Osteocyte (in vitro differentiated cells): Measurements from ENCODE around the gene RAVER2. TPM values are rescaled to one million over a fixed set of nuclear protein-coding genes. Genes with fewer than 3 reads are reported as not detected.
A peak's percentile ranks its signal among the peaks of the same experiment; 100 is the strongest.
"Not testable (repeated sequence)": the region's sequence is repeated elsewhere in the genome, so short reads cannot be mapped to it uniquely, and the experiment has no call there.

Experiments
- DNase-seq: peaks from one replicate; pipeline ENCODE4 v3.0.0; 2021; ENCODE audit warnings: mixed read lengths; ENCODE audit not compliant: unreplicated experiment; ENCODE audit errors: extremely low spot score
- H3K27ac Mint-ChIP-seq: one replicate; pipeline ENCODE4 v1.8.0; 2021; ENCODE audit warnings: mild to moderate bottlenecking, mixed read lengths; ENCODE audit not compliant: unreplicated experiment
- H3K27me3 Mint-ChIP-seq: one replicate; pipeline ENCODE4 v1.8.0; 2021; ENCODE audit warnings: mixed read lengths; ENCODE audit not compliant: unreplicated experiment
- H3K36me3 Mint-ChIP-seq: one replicate; pipeline ENCODE4 v1.8.0; 2021; ENCODE audit warnings: mixed read lengths; ENCODE audit not compliant: unreplicated experiment
- H3K4me1 Mint-ChIP-seq: one replicate; pipeline ENCODE4 v1.8.0; 2021; ENCODE audit warnings: mixed read lengths; ENCODE audit not compliant: unreplicated experiment
- H3K4me3 Mint-ChIP-seq: one replicate; pipeline ENCODE4 v1.8.0; 2021; ENCODE audit warnings: mild to moderate bottlenecking, moderate library complexity, mixed read lengths; ENCODE audit not compliant: unreplicated experiment
- H3K9me3 Mint-ChIP-seq: one replicate; pipeline ENCODE4 v1.8.0; 2021; ENCODE audit warnings: mixed read lengths; ENCODE audit not compliant: unreplicated experiment
- CTCF ChIP-seq: fragments of 200-600 bp; sonication (generic); IDR thresholded peaks from 2 replicates; pipeline ENCODE4 v1.5.0; 2021; ENCODE audit warnings: antibody characterized with exemption, mild to moderate bottlenecking, moderate library complexity
- long read RNA-seq: library from polyadenylated mRNA; unstranded; transcript quantifications from one replicate; pipeline ENCODE4 v2.0.0, GENCODE V29; 2021
- total RNA-seq: library from RNA; stranded (reverse); gene quantifications from 2 replicates; pipeline ENCODE4 v1.2.1, GENCODE V29; 2021

The RAVER2 gene
- 7.2 and 7.3 TPM in 2 replicates for total RNA-seq
- long read RNA-seq, full-length matches to known transcripts, result 1 of 3 reads
- long read RNA-seq, partial matches to known transcripts, result 0 of 3 reads
- long read RNA-seq, other reads (novel, unspliced or antisense), result 2 of 3 reads

DNA sequence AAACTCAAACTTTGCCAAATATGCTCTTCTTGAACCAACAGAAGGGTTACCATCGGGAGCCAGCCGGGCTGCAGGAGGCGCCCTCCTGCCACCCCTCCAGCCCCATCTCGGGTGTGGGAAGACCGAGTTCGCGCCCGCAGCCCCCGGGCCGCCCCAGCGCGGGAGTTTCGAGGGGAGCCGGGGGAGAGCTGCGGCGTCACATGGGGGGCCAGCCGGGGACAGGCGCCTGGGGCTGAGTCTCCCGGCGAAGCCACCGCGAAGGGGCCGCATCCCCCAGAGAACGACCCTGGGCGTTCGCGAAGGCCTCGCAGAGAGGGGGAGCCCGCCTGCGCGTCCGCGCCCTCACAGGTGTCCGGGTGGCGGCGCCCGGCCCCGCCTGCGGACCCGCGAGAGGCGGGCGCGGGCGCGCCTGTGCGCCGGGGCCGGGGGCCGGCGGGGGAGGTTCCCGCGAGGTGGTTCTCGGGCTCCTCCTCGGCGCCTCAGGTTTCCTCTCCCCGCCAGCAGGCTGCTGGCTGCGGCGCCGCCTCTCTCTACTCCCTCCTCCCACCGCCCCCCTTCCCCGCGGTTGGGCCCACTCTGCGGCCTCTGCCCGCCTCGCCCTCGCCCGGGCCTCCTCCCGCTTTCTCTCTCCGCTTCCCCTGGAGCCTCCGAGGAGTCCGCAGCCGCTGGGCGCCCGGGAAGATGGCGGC lies at the start of gene RAVER2:
Gene RAVER2, plus strand, starts transcription at position 584 of the 689 bp plus-strand sequence. Its CDS starts 98 bp downstream, at position 682.
- Mint-ChIP-seq H3K27ac (peak within 1 kb of the TSS; percentile 69), H3K9me3 (no peaks in the 10 kb centered on the region), H3K27me3 (peaks cover 2% of the 10 kb centered on the region), H3K4me3 (peak within 1 kb of the TSS; percentile 84), H3K4me1 (peaks cover 10% of the 10 kb centered on the region), H3K36me3 (no peaks in the 10 kb centered on the region)
- peak; percentile 66 for TF ChIP-seq CTCF
- DNase-seq, result peak; percentile 93

GRCh38 chr1:64696879-64697278 lies 48.0 kb upstream of the RAVER2 start:
- Mint-ChIP-seq H3K27ac (no peak overlapping the region), H3K4me1 (peaks cover 17% of the 10 kb centered on the region), H3K4me3 (no peak overlapping the region), H3K36me3 (no peaks in the 10 kb centered on the region), H3K9me3 (no peaks in the 10 kb centered on the region), H3K27me3 (peaks cover 9% of the 10 kb centered on the region)
- no peak for TF ChIP-seq CTCF
- no peak for DNase-seq

GRCh38 chr1:64699327-64699726 lies 45.5 kb upstream of the RAVER2 start:
- peak overlapping the region; percentile 2 for H3K27ac Mint-ChIP-seq
- H3K4me3 Mint-ChIP-seq, result no peak overlapping the region
- H3K27me3 Mint-ChIP-seq, result peaks cover 11% of the 10 kb centered on the region
- peaks cover 14% of the 10 kb centered on the region for H3K4me1 Mint-ChIP-seq
- H3K36me3 Mint-ChIP-seq, result no peaks in the 10 kb centered on the region
- H3K9me3 Mint-ChIP-seq, result no peaks in the 10 kb centered on the region
- TF ChIP-seq CTCF, result no peak
- no peak for DNase-seq

GRCh38 chr1:64701071-64701470 lies 43.8 kb upstream of the RAVER2 start:
- no peak for DNase-seq
- Mint-ChIP-seq H3K4me1 (peaks cover 14% of the 10 kb centered on the region), H3K27ac (no peak overlapping the region), H3K4me3 (no peak overlapping the region), H3K27me3 (peaks cover 17% of the 10 kb centered on the region), H3K9me3 (no peaks in the 10 kb centered on the region), H3K36me3 (no peaks in the 10 kb centered on the region)
- no peak for TF ChIP-seq CTCF

DNA sequence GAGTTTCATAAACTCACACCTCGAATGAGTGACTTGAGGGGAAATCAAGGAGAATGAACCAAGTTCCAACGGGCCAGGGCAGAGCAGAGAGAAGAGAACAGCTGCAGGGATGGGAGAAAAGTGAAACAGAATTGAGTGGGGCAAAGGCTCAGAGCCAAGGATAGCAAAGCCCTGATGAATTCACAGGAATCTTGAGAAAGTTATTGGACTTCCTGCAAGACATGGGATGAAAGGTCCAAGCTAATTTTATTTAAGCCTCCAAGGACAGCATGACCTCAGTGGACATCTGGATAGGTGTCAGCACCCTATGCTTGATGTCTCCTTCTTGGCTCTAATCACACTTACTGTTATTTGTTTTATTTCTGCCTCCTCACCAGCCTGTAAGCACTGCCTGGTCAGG lies 43.0 kb upstream of the RAVER2 start:
- no peak for TF ChIP-seq CTCF
- no peak overlapping the region for H3K27ac Mint-ChIP-seq
- peaks cover 14% of the 10 kb centered on the region for H3K4me1 Mint-ChIP-seq
- no peak for DNase-seq
- no peak overlapping the region for H3K4me3 Mint-ChIP-seq
- H3K36me3 Mint-ChIP-seq, result no peaks in the 10 kb centered on the region
- H3K27me3 Mint-ChIP-seq, result peaks cover 17% of the 10 kb centered on the region
- no peaks in the 10 kb centered on the region for H3K9me3 Mint-ChIP-seq

- H3K9me3 Mint-ChIP-seq, H3K36me3 Mint-ChIP-seq, H3K4me3 Mint-ChIP-seq, DNase-seq, H3K27ac Mint-ChIP-seq: not testable (repeated sequence)
- Mint-ChIP-seq H3K4me1 (peaks cover 14% of the 10 kb centered on the region), H3K27me3 (peaks cover 17% of the 10 kb centered on the region)
These were observed 42.2 kb upstream of the RAVER2 start for GRCh38 chr1:64702670-64703069.
